Fibroblast of skin of abdomen (primary cell): Measurements from ENCODE around the gene DOK7.
"Not testable (repeated sequence)": the region's sequence is repeated elsewhere in the genome, so short reads cannot be mapped to it uniquely, and the experiment has no call there.

Experiments used
- DNase-seq: peaks from one replicate; pipeline ENCODE4 v3.0.0-alpha.2; 2013

DOK7 gene

GRCh38 chr4:3442959-3443749 is 20.0 kb upstream of the DOK7 start:
- peak; percentile 22 for DNase-seq

- no peak for DNase-seq
Measured at GRCh38 chr4:3443750-3444309, 19.3 kb upstream of the DOK7 start.

- no peak for DNase-seq
Measured at GRCh38 chr4:3444351-3445110, 18.6 kb upstream of the DOK7 start.

GRCh38 chr4:3445111-3445820 is 17.8 kb upstream of the DOK7 start:
- DNase-seq: no peak

GRCh38 chr4:3445829-3446545 is 17.1 kb upstream of the DOK7 start:
- DNase-seq: no peak

GRCh38 chr4:3446631-3447320 is 16.3 kb upstream of the DOK7 start:
- DNase-seq: no peak

GRCh38 chr4:3447431-3448395 is 15.4 kb upstream of the DOK7 start:
- DNase-seq: no peak

GRCh38 chr4:3449047-3449573 is 14.0 kb upstream of the DOK7 start:
- DNase-seq: no peak

- no peak for DNase-seq
Measured at GRCh38 chr4:3449574-3450534, 13.3 kb upstream of the DOK7 start.

- DNase-seq: no peak
Measured at GRCh38 chr4:3450643-3451042, 12.5 kb upstream of the DOK7 start.

GRCh38 chr4:3451956-3452355 is 11.2 kb upstream of the DOK7 start:
- DNase-seq: peak; percentile 25

- no peak for DNase-seq
Measured at GRCh38 chr4:3452376-3452775, 10.7 kb upstream of the DOK7 start.

- not testable (repeated sequence) for DNase-seq
Measured at GRCh38 chr4:3455596-3455995, 7.5 kb upstream of the DOK7 start.

- no peak for DNase-seq
Measured at GRCh38 chr4:3458371-3458770, 4.7 kb upstream of the DOK7 start.

GRCh38 chr4:3459156-3459555 is 4.0 kb upstream of the DOK7 start:
- DNase-seq: not testable (repeated sequence)

- no peak for DNase-seq
Measured at GRCh38 chr4:3460926-3461325, 2.2 kb upstream of the DOK7 start.

GRCh38 chr4:3461515-3462291 is 1.4 kb upstream of the DOK7 start:
- DNase-seq: no peak

GRCh38 chr4:3462321-3462789 is 751 bp upstream of the DOK7 start:
- DNase-seq: no peak
